GM23338 (cell line): Measurements from ENCODE around the gene APOM.

ENCODE experiments used
- CTCF ChIP-seq, 2 experiments: fragments of 200-600 bp in 1 of 2; sonication (generic) in 1 of 2; conservative IDR thresholded peaks; 2 replicates each; pipeline versions ENCODE4 v1.5.1 to v1.6.1; 2016 to 2017; ENCODE audit warnings: antibody characterized with exemption in 2 of 2, low read depth in 2 of 2, mild to moderate bottlenecking in 2 of 2, moderate library complexity in 1 of 2
- ETS1 ChIP-seq: IDR thresholded peaks from 2 replicates; pipeline ENCODE4 v1.6.1; 2016; ENCODE audit warnings: antibody characterized with exemption
- EZH2phosphoT487 ChIP-seq: fragments of 200-600 bp; sonication (generic); IDR thresholded peaks from one replicate; pipeline ENCODE4 v1.8.1; 2018; ENCODE audit warnings: antibody characterized with exemption; ENCODE audit not compliant: unreplicated experiment

GRCh38 chr6:31634131-31634530 is 21.6 kb upstream of the APOM start:
- TF ChIP-seq EZH2phosphoT487 = no peak
- TF ChIP-seq CTCF (conservative IDR thresholded peaks at IDR 0.05; ENCODE audit: low read depth in 2 of 2) = no peak
- no peak for TF ChIP-seq ETS1
